ENCODE data around the gene MNT. TPM values are rescaled to one million over a fixed set of nuclear protein-coding genes. Genes with fewer than 3 reads are reported as not detected.

MNT gene
- polyA plus RNA-seq, 3 donors: 4.9 to 23.7 (median 23.1) TPM

GRCh38 chr17:2398655-2399571, 1.9 kb downstream of the MNT start:
- WGBS, 3 donors: 13 to 15% (median 13%) methylated on average over 43 to 55 of the region's 55 CpGs
- peak overlapping the region; percentile 89 for H3K27ac ChIP-seq (ENCODE audit: low read depth, low read length)

- 77 to 82% (median 79%) methylated on average over 10 of the region's 10 CpGs for WGBS, 3 donors
- H3K27ac ChIP-seq (ENCODE audit: low read depth, low read length): peak overlapping the region; percentile 98
Measured at GRCh38 chr17:2398182-2398581, 2.7 kb downstream of the MNT start.

GRCh38 chr17:2397247-2398171, 3.4 kb downstream of the MNT start:
- peak overlapping the region; percentile 98 for H3K27ac ChIP-seq (ENCODE audit: low read depth, low read length)
- 65 to 67% (median 66%) methylated on average over 12 of the region's 12 CpGs for WGBS, 3 donors

- H3K27ac ChIP-seq (ENCODE audit: low read depth, low read length): peak overlapping the region; percentile 98
- WGBS, 3 donors: 1 to 7% (median 5%) methylated on average over 34 of the region's 34 CpGs
Measured at GRCh38 chr17:2396568-2397246, 4.2 kb downstream of the MNT start.

- 47 to 48% (median 47%) methylated on average over 7 of the region's 7 CpGs for WGBS, 3 donors
- H3K27ac ChIP-seq (ENCODE audit: low read depth, low read length): peak overlapping the region; percentile 98
Measured at GRCh38 chr17:2396192-2396567, 4.7 kb downstream of the MNT start.

GRCh38 chr17:2395258-2396181, 5.3 kb downstream of the MNT start:
- peak overlapping the region; percentile 68 for H3K27ac ChIP-seq (ENCODE audit: low read depth, low read length)
- WGBS, 3 donors: 71 to 77% (median 73%) methylated on average over 24 to 28 of the region's 28 CpGs

- H3K27ac ChIP-seq (ENCODE audit: low read depth, low read length): peak overlapping the region; percentile 68
- 83 to 88% (median 86%) methylated on average over 14 to 16 of the region's 16 CpGs for WGBS, 3 donors
Measured at GRCh38 chr17:2394775-2395201, 6.1 kb downstream of the MNT start.

- peak overlapping the region; percentile 99 for H3K27ac ChIP-seq (ENCODE audit: low read depth, low read length)
- WGBS, 3 donors: 19 to 32% (median 23%) methylated on average over 25 to 53 of the region's 53 CpGs
Measured at GRCh38 chr17:2393954-2394749, 6.7 kb downstream of the MNT start.

GRCh38 chr17:2393174-2393953, 7.5 kb downstream of the MNT start:
- 0 to 1% (median 1%) methylated on average over 55 to 99 of the region's 99 CpGs for WGBS, 3 donors
- peak overlapping the region; percentile 99 for H3K27ac ChIP-seq (ENCODE audit: low read depth, low read length)

- H3K27ac ChIP-seq (ENCODE audit: low read depth, low read length): peak overlapping the region; percentile 99
- 0 to 1% (median 0%) methylated on average over 67 to 83 of the region's 83 CpGs for WGBS, 3 donors
Measured at GRCh38 chr17:2392252-2393173, 8.3 kb downstream of the MNT start.

- peak overlapping the region; percentile 91 for H3K27ac ChIP-seq (ENCODE audit: low read depth, low read length)
- 48 to 67% (median 57%) methylated on average over 18 of the region's 18 CpGs for WGBS, 3 donors
Measured at GRCh38 chr17:2391597-2392251, 9.1 kb downstream of the MNT start.

GRCh38 chr17:2390199-2390836, 10.5 kb downstream of the MNT start:
- no peak overlapping the region for H3K27ac ChIP-seq (ENCODE audit: low read depth, low read length)
- 59 to 84% (median 64%) methylated on average over 12 of the region's 12 CpGs for WGBS, 3 donors

GRCh38 chr17:2388683-2389055, 12.2 kb downstream of the MNT start:
- no peak overlapping the region for H3K27ac ChIP-seq (ENCODE audit: low read depth, low read length)
- 71 to 94% (median 92%) methylated on average over 15 of the region's 15 CpGs for WGBS, 3 donors

- H3K27ac ChIP-seq (ENCODE audit: low read depth, low read length): no peak overlapping the region
- 87 to 92% (median 90%) methylated on average over 21 of the region's 21 CpGs for WGBS, 3 donors
Measured at GRCh38 chr17:2388020-2388682, 12.7 kb downstream of the MNT start.
